ENCODE measurements around the gene RIC1.
"Not testable (repeated sequence)": the region's sequence is repeated elsewhere in the genome, so short reads cannot be mapped to it uniquely, and the experiment has no call there.

Gene RIC1

GRCh38 chr9:5628530-5629311, at the start of gene RIC1:
Gene RIC1, plus strand, starts transcription at chr9:5629107. Its CDS starts 203 bp downstream, at chr9:5629310.
- DNase-seq (ENCODE audit: low read depth, low spot score) = peak; percentile 67

- no peak for DNase-seq (ENCODE audit: low read depth, low spot score)
Observed at GRCh38 chr9:5579881-5580280, 49.0 kb upstream of the RIC1 start.

DNA sequence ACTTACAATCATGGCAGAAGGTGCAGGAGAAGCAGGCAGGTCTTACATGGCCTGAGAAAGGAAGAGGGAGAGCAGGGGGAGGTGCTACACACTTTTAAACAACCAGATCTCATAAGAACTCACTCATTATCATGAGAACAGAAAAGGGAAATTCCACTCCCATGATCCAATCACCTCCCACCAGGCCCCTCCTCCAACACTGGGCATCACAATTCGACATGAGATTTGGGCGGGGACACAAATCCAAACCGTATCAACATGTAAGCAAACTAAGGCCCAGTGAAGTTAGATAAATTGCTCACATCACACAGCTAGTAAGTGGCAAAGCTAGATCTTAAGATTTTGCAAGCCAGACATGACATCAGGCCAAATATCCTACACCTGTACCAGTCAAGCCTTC, 48.3 kb upstream of the RIC1 start:
- DNase-seq (ENCODE audit: low read depth, low spot score) = no peak

DNA sequence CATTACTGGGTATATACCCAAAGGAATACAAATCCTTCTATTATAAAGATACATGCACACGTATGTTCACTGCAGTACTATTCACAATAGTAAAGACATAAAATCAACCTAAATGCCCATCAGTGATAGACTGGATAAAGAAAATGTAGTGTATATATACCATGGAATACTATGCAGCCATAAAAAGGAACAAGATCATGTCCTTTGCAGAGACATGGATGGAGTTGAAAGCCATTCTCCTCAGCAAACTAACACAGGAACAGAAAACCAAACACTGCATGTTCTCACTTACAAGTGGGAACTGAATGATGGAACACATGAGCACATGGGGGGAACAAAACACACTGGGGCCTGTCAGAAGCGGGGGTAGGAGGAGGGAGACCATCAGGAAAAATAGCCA, 47.2 kb upstream of the RIC1 start:
- not testable (repeated sequence) for DNase-seq (ENCODE audit: low read depth, low spot score)

DNA sequence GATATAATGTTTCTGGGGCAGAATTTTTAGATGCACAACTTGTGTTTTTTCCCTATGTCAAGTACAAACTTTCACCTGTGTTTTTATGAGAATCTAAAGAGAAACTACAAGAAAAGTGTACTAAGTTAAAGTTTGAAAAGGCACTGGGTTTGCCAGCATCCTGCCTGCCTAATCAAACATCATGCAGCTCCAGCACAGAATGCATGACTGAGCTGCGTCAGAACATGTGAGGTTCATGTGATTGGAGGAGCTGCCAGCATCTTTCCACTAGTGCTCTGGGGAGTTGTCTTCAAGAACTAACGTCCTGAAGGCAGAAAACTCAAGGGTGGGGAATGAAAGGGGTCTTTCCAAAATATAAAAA, 46.1 kb upstream of the RIC1 start:
- DNase-seq (ENCODE audit: low read depth, low spot score) = no peak

GRCh38 chr9:5586391-5586802, 42.5 kb upstream of the RIC1 start:
- DNase-seq (ENCODE audit: low read depth, low spot score) = no peak

GRCh38 chr9:5587024-5587423, 41.9 kb upstream of the RIC1 start:
- no peak for DNase-seq (ENCODE audit: low read depth, low spot score)

DNA sequence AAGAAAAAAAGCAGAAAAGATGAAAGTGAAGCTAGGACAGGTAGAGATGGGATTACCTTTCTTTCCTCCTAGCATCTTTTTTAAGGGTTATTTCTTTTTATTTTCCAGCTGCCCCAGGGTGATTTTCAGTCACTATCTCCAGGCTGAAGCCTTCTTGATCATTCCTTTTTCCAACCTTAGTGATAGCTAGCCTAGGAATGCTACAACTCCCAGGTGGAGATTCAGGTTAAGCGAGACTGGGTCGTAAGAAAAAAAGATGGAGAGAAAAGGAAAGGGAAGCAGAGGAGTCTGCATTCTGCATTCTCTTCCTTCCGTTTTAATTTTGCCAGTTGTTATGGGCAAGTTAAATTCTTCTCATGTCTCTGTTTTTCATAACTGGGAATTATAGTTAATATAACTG, 36.7 kb upstream of the RIC1 start:
- DNase-seq (ENCODE audit: low read depth, low spot score) = no peak

GRCh38 chr9:5592904-5593303, 36.0 kb upstream of the RIC1 start:
- DNase-seq (ENCODE audit: low read depth, low spot score) = no peak

DNA sequence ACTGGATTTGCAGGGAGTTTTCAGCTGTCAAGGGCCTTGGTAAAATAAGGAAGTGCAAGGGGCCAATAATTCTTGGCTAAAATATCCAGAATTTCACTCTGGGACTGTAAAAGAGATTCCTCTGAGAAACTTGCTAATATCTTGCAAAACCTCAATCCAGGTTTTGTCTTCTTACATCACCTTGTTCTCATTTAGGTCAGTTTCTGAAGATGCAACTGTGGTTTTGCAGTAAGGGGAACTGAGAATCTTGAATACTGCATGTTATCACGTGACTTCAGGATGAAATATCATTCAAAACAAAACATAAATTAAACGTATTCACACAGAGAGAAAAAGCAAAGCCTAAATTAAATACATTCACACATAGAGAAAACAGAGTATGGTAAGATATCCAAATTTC, 35.0 kb upstream of the RIC1 start:
- no peak for DNase-seq (ENCODE audit: low read depth, low spot score)

DNA sequence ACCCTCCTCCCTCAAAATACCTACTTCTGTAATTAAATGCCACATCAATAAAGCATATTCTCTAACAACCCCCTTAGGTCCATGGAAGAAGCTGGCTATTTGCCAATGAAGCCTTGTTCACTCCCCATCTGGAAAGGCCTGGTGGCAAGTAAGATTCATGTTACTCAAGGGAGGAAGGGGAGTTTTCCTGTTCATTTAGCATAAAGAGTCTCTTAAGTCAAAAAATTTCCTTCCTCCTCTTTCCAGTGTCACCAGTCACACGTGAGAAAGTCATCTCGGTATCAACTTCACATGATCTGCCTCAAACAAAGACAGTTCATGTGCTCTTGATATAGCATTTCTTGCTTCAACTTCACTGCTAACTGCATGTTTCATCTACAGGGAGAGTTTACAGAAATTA, 32.7 kb upstream of the RIC1 start:
- no peak for DNase-seq (ENCODE audit: low read depth, low spot score)

GRCh38 chr9:5608298-5609225, 20.3 kb upstream of the RIC1 start:
- no peak for DNase-seq (ENCODE audit: low read depth, low spot score)

DNA sequence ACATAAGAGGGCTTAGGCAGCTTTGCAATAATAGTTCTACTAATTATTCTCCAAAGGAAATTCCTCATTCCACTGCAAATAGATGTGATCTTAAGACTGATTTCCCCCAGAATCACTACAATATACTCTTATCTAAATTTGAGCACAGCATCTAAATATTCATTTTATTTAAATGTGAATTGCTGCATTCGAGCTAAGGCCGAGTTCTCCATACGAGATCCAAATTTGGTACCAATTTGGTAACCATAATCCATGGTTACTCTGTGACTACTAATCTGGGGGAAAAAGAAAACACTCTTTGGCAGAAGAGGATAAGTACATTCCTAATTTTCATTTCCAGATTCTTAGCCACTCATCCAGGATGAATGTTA, 19.7 kb upstream of the RIC1 start:
- no peak for DNase-seq (ENCODE audit: low read depth, low spot score)

- DNase-seq (ENCODE audit: low read depth, low spot score) = no peak
Observed at GRCh38 chr9:5610491-5610890, 18.4 kb upstream of the RIC1 start.

GRCh38 chr9:5611321-5612184, 17.4 kb upstream of the RIC1 start:
- no peak for DNase-seq (ENCODE audit: low read depth, low spot score)

- DNase-seq (ENCODE audit: low read depth, low spot score) = no peak
Observed at GRCh38 chr9:5612185-5612530, 16.7 kb upstream of the RIC1 start.

DNA sequence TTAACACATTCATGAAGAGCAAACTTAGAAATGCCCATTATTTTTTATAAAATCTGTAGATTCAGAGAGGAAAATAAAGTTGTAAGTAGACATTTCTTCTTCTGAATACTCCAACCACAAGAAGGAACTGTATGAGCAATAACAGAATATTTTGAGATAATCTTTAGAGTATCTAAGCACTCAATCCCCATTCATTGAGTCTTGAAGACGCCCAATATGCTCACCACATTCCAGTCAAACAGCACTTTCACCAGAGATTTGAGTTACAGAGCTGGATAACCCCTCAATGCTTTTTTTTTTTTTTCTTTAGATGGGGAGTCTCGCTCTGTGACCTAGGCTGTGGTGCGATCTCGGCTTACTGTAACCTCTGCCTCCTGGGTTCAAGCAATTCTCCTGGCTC, 14.7 kb upstream of the RIC1 start:
- DNase-seq (ENCODE audit: low read depth, low spot score) = no peak

DNA sequence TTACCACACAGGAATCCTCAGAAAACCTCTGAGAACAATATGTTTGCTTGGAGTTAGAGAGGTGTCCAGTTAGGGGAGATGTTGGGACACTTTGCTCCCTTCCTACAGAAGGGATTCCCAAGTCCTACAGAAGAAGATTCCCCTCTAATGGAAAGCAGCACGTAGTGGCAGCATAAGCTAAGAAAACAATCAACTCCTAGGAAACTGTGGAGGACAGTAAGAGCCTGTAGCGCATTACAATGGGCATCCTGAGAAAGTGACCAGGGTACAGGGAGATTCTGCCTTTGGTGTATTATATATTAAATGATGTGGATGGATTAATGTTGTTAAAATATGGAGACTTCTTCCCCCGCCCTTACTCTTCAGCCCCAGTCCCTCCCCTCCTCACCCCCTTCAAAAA, 13.9 kb upstream of the RIC1 start:
- DNase-seq (ENCODE audit: low read depth, low spot score) = no peak

- DNase-seq (ENCODE audit: low read depth, low spot score) = no peak
Observed at GRCh38 chr9:5617749-5618148, 11.2 kb upstream of the RIC1 start.

- DNase-seq (ENCODE audit: low read depth, low spot score) = no peak
Observed at GRCh38 chr9:5620494-5620893, 8.4 kb upstream of the RIC1 start.

- no peak for DNase-seq (ENCODE audit: low read depth, low spot score)
Observed at GRCh38 chr9:5621327-5621726, 7.6 kb upstream of the RIC1 start.

DNA sequence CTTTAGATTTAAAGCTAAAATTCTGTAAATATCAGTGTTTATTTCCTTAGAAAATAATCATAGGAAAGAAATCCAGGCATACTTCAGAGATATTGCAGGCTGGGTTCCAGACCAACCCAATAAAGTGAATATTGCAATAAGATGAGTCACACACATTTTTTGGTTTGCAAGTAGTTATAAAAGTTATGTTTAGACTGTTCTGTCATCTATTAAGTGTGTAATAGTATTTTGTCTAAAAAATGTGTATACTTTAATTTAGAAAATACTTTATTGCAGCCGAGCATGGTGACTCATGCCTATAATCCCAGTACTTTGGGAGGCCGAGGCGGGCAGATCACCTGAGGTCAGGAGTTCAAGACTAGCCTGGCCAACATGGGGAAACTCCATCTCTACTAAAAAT, 6.9 kb upstream of the RIC1 start:
- DNase-seq (ENCODE audit: low read depth, low spot score) = no peak
